GM19099 (cell line): Measurements from ENCODE around the gene C3.

Experiments used
- POLR2A ChIP-seq: IDR thresholded peaks from 3 replicates; pipeline ENCODE4 v1.6.1; 2011; ENCODE audit warnings: low read depth; ENCODE audit not compliant: insufficient read length; ENCODE audit errors: extremely low read depth

The C3 gene

GRCh38 chr19:6674868-6675305 is 45.6 kb downstream of the C3 start:
- TF ChIP-seq POLR2A, result peak; percentile 36

GRCh38 chr19:6672693-6673290 is 47.7 kb downstream of the C3 start:
- TF ChIP-seq POLR2A, result no peak

- no peak for TF ChIP-seq POLR2A
Measured at GRCh38 chr19:6671960-6672359, 48.5 kb downstream of the C3 start.

- no peak for TF ChIP-seq POLR2A
Measured at GRCh38 chr19:6668691-6669090, 51.8 kb downstream of the C3 start.

- no peak for TF ChIP-seq POLR2A
Measured at GRCh38 chr19:6667114-6667627, 53.3 kb downstream of the C3 start.

GRCh38 chr19:6664916-6665315 is 55.5 kb downstream of the C3 start:
- TF ChIP-seq POLR2A, result no peak

- no peak for TF ChIP-seq POLR2A
Measured at GRCh38 chr19:6663236-6664201, 56.9 kb downstream of the C3 start.

GRCh38 chr19:6662702-6663101 is 57.7 kb downstream of the C3 start:
- peak; percentile 5 for TF ChIP-seq POLR2A

GRCh38 chr19:6660930-6661329 is 59.5 kb downstream of the C3 start:
- no peak for TF ChIP-seq POLR2A

- peak; percentile 8 for TF ChIP-seq POLR2A
Measured at GRCh38 chr19:6654347-6655310, 65.8 kb downstream of the C3 start.

- no peak for TF ChIP-seq POLR2A
Measured at GRCh38 chr19:6652805-6653094, 67.7 kb downstream of the C3 start.

GRCh38 chr19:6651965-6652804 is 68.3 kb downstream of the C3 start:
- no peak for TF ChIP-seq POLR2A

- TF ChIP-seq POLR2A, result no peak
Measured at GRCh38 chr19:6649185-6649584, 71.3 kb downstream of the C3 start.

GRCh38 chr19:6648141-6648715 is 72.2 kb downstream of the C3 start:
- TF ChIP-seq POLR2A, result no peak

- no peak for TF ChIP-seq POLR2A
Measured at GRCh38 chr19:6644796-6645195, 75.7 kb downstream of the C3 start.
